Peyer's patch (tissue), 4 donors: Measurements from ENCODE around the gene RNF187.

Source experiments
- CTCF ChIP-seq, 6 experiments: fragments of 450-650 bp in 4 of 6; fragments of 200-600 bp in 2 of 6; sonication (generic) in 1 of 6; IDR thresholded peaks; one replicate each; pipeline ENCODE4 v1.5.1; 2017 to 2019; ENCODE audit warnings: antibody characterized with exemption in 6 of 6, mild to moderate bottlenecking in 3 of 6, moderate library complexity in 1 of 6
- POLR2A ChIP-seq, 2 donors: fragments of 450-650 bp; IDR thresholded peaks; one replicate each; pipeline ENCODE4 v1.5.1; 2017; ENCODE audit warnings: antibody characterized with exemption in 2 of 2, mild to moderate bottlenecking in 2 of 2, moderate library complexity in 2 of 2

GRCh38 chr1:228440761-228441500 lies 46.3 kb upstream of the RNF187 start:
- TF ChIP-seq CTCF (IDR thresholded peaks at IDR 0.05) = no peak
- TF ChIP-seq POLR2A (IDR thresholded peaks at IDR 0.05) = no peak
